ENCODE measurements around the gene NKAIN2.

DNA sequence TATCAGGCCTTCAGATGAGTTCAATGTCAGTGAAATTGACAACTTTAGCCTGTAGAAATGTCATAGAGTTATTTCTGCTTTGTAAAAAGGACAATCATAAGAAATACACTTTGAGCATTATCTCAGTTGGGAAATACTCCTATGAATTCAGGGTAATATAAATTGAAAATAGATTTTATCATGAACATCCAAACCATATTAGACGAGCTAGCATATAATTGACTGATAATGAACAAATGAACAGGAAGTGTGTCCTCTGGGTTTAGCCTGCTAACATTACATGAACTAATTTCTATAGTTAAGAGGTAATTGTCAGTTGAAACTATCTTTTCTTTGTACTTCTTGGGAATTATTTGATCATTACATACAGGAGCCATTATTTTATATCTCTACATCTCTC lies 689.6 kb downstream of the NKAIN2 start:
- TF ChIP-seq, protein P1, sequence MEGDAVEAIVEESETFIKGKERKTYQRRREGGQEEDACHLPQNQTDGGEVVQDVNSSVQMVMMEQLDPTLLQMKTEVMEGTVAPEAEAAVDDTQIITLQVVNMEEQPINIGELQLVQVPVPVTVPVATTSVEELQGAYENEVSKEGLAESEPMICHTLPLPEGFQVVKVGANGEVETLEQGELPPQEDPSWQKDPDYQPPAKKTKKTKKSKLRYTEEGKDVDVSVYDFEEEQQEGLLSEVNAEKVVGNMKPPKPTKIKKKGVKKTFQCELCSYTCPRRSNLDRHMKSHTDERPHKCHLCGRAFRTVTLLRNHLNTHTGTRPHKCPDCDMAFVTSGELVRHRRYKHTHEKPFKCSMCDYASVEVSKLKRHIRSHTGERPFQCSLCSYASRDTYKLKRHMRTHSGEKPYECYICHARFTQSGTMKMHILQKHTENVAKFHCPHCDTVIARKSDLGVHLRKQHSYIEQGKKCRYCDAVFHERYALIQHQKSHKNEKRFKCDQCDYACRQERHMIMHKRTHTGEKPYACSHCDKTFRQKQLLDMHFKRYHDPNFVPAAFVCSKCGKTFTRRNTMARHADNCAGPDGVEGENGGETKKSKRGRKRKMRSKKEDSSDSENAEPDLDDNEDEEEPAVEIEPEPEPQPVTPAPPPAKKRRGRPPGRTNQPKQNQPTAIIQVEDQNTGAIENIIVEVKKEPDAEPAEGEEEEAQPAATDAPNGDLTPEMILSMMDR (conservative IDR thresholded peaks at IDR 0.05): no peak
- TF ChIP-seq ZFX (IDR thresholded peaks at IDR 0.05): no peak

All from C4-2B (cell line).